Measurements from ENCODE around the gene NAPEPLD. TPM values are rescaled to one million over a fixed set of nuclear protein-coding genes. Genes with fewer than 3 reads are reported as not detected.

Gene NAPEPLD
- total and polyA plus RNA-seq, 2 of the 8 experiments (the other 6 are each of a cell fraction or from before 2014, with no cell fraction given) = 4.2 to 9.9 TPM

GRCh38 chr7:103117465-103117864 is 31.4 kb downstream of the NAPEPLD start:
- DNase-seq (ENCODE audit: low read depth in 1 of 2, low spot score in 2 of 2) = no peak
- ChIA-PET CTCF (ENCODE audit: partially characterized antibody) (no interaction called here), POLR2A (ENCODE audit: partially characterized antibody) (no interaction called here)
- Histone ChIP-seq H3K27ac (ENCODE audit: low read depth, low read length) (no peak overlapping the region), H3K4ac (replicated peaks; ENCODE audit: insufficient read length, low read depth, low read length) (no peak overlapping the region), H3K4me3 (ENCODE audit: extremely low read depth in 1 of 4, insufficient read depth in 2 of 4, low read depth in 3 of 4, low read length in 4 of 4) (no peak overlapping the region), H3K27me3 (replicated peaks in 1 of 4; ENCODE audit: control insufficient read depth in 3 of 4, extremely low read depth in 1 of 4, insufficient read depth in 3 of 4, low read length in 3 of 4) (no peaks in the 10 kb centered on the region), H3K4me1 (replicated peaks in 1 of 4; ENCODE audit: control insufficient read depth in 3 of 4, insufficient read depth in 4 of 4, low read length in 3 of 4) (no peaks in the 10 kb centered on the region), H4K91ac (replicated peaks; ENCODE audit: insufficient read length, low read length) (no peak overlapping the region), H3K56ac (replicated peaks; ENCODE audit: insufficient read length, low read depth, low read length) (no peak overlapping the region), H4K20me1 (replicated peaks in 1 of 2; ENCODE audit: control insufficient read depth in 1 of 2, insufficient read depth in 2 of 2, low read length in 2 of 2) (no peaks in the 10 kb centered on the region), H3K9me3 (ENCODE audit: insufficient read depth in 2 of 2, low read depth in 1 of 2, low read length in 1 of 2) (no peaks in the 10 kb centered on the region), H3K4me2 (ENCODE audit: insufficient read depth in 1 of 2, low read depth in 2 of 2, low read length in 2 of 2) (no peak overlapping the region), H4K5ac (ENCODE audit: insufficient read length, low read depth, low read length) (no peak overlapping the region), H2BK5ac (ENCODE audit: low read depth, low read length) (no peak overlapping the region), H3K79me2 (ENCODE audit: control insufficient read depth in 1 of 2, insufficient read depth in 2 of 2, low read length in 2 of 2) (no peaks in the 10 kb centered on the region), H3K23me2 (ENCODE audit: low read depth, low read length) (no peaks in the 10 kb centered on the region), H3K23ac (ENCODE audit: insufficient read length) (no peak overlapping the region), H3K9ac (replicated peaks in 1 of 4; ENCODE audit: extremely low read depth in 1 of 4, low read depth in 3 of 4, low read length in 3 of 4) (no peak overlapping the region), H2BK120ac (replicated peaks; ENCODE audit: low read depth, low read length) (no peak overlapping the region), H2AFZ (ENCODE audit: low read length) (no peak overlapping the region), H2AK5ac (ENCODE audit: low read depth, low read length) (no peak overlapping the region), H2BK12ac (ENCODE audit: low read depth, low read length) (no peak overlapping the region), H3K14ac (ENCODE audit: insufficient read length) (no peak overlapping the region), H4K8ac (ENCODE audit: extremely low read depth, insufficient read depth, low read length) (no peak overlapping the region), H3K79me1 (ENCODE audit: low read depth, low read length) (no peaks in the 10 kb centered on the region), H3K18ac (ENCODE audit: extremely low read depth, low read length) (no peak overlapping the region), H2BK15ac (ENCODE audit: low read length) (no peak overlapping the region), H2BK20ac (ENCODE audit: low read length) (no peak overlapping the region), H3K36me3 (ENCODE audit: control insufficient read depth in 2 of 4, insufficient read depth in 4 of 4, low read length in 3 of 4) (peaks cover 0 to 19% (median 7%) of the 10 kb centered on the region in 4 experiments; a peak in 5 of 8 replicates)
- 97% methylated on average over 2 of the region's 2 CpGs; no CpG with 5 or more reads in 1 of the 2 experiments for WGBS, 2 experiments (ENCODE audit: extremely low coverage in 1 of 2, insufficient coverage in 1 of 2, insufficient read length in 1 of 2, insufficient replicate concordance in 2 of 2, low coverage in 1 of 2, low lambda C conversion rate in 2 of 2, missing lambda C conversion rate in 1 of 2)
- no peak for FAIRE-seq
- TF ChIP-seq GTF2F1 (IDR thresholded peaks at IDR 0.05; ENCODE audit: borderline replicate concordance, low read depth, low read length) = no peak
- TF ChIP-seq SAP30 (IDR thresholded peaks at IDR 0.05; ENCODE audit: insufficient read depth, insufficient replicate concordance, low read length) = no peak
- TF ChIP-seq KDM4A (IDR thresholded peaks at IDR 0.05; ENCODE audit: low read depth, low read length, severe bottlenecking) = no peak
- TF ChIP-seq POLR2AphosphoS5 (IDR thresholded peaks at IDR 0.05; ENCODE audit: low read depth, low read length) = no peak
- TF ChIP-seq TBP (IDR thresholded peaks at IDR 0.05; ENCODE audit: low read depth, low read length) = no peak
- TF ChIP-seq SIRT6 (IDR thresholded peaks at IDR 0.05; ENCODE audit: low read length) = no peak
- no peak for TF ChIP-seq PHF8 (conservative IDR thresholded peaks at IDR 0.05; ENCODE audit: low read depth, low read length)
- TF ChIP-seq CHD1 (IDR thresholded peaks at IDR 0.05; ENCODE audit: low read depth, low read length) = no peak
- no peak for TF ChIP-seq BRCA1 (IDR thresholded peaks at IDR 0.05; ENCODE audit: low read depth, low read length)
- TF ChIP-seq, protein P1, sequence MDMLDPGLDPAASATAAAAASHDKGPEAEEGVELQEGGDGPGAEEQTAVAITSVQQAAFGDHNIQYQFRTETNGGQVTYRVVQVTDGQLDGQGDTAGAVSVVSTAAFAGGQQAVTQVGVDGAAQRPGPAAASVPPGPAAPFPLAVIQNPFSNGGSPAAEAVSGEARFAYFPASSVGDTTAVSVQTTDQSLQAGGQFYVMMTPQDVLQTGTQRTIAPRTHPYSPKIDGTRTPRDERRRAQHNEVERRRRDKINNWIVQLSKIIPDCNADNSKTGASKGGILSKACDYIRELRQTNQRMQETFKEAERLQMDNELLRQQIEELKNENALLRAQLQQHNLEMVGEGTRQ (IDR thresholded peaks at IDR 0.05; ENCODE audit: low read length) = no peak
- no peak for TF ChIP-seq TEAD4 (IDR thresholded peaks at IDR 0.05; ENCODE audit: low read depth, low read length)
- TF ChIP-seq FOSL1 (IDR thresholded peaks at IDR 0.05; ENCODE audit: insufficient read depth, low read depth, low read length) = no peak
- no peak for TF ChIP-seq RFX5 (IDR thresholded peaks at IDR 0.05; ENCODE audit: borderline replicate concordance, low read depth, low read length)
- TF ChIP-seq POLR2A (IDR thresholded peaks at IDR 0.05; ENCODE audit: control extremely low read depth in 1 of 2, low read depth in 2 of 2, low read length in 2 of 2) = no peak
- no peak for TF ChIP-seq SIN3A (conservative IDR thresholded peaks at IDR 0.05 in 1 of 2, IDR thresholded peaks at IDR 0.05 in 1 of 2; ENCODE audit: low read depth in 1 of 2, low read length in 2 of 2)

All from H1 (cell line).